Kidney epithelial cell (primary cell): ENCODE data around the gene RASA2. TPM values are rescaled to one million over a fixed set of nuclear protein-coding genes. Genes with fewer than 3 reads are reported as not detected.
"Not testable (repeated sequence)": the region's sequence is repeated elsewhere in the genome, so short reads cannot be mapped to it uniquely, and the experiment has no call there.

Experiments used
- DNase-seq: peaks from one replicate; pipeline ENCODE4 v3.0.0-alpha.2; 2010; ENCODE audit warnings: low read depth
- H3K27me3 ChIP-seq: 2 replicates; pipeline ENCODE4 v1.6.0; 2011; ENCODE audit warnings: low read length; ENCODE audit not compliant: control insufficient read depth, insufficient read depth
- H3K36me3 ChIP-seq: 2 replicates; pipeline ENCODE4 v1.5.1; 2011; ENCODE audit warnings: low read length; ENCODE audit not compliant: control insufficient read depth, insufficient read depth
- H3K4me3 ChIP-seq: 2 replicates; pipeline ENCODE4 v1.5.1; 2011; ENCODE audit warnings: low read depth, mild to moderate bottlenecking, control low read depth, low read length
- CTCF ChIP-seq: IDR thresholded peaks from 2 replicates; pipeline ENCODE4 v1.5.1; 2011; ENCODE audit warnings: mild to moderate bottlenecking, moderate library complexity, low read length, control low read depth, inconsistent platforms; ENCODE audit not compliant: insufficient read depth, poor library complexity, severe bottlenecking
- total RNA-seq: library from RNA; depleted of rRNA; stranded (reverse); fragments of >200 nt; gene quantifications from 2 replicates; pipeline ENCODE4 v1.2.3, GENCODE V29; 2015

Gene RASA2
- total RNA-seq, 1 donor from 2014 or later = 16.8 TPM

- Histone ChIP-seq H3K4me3 (no peak overlapping the region), H3K27me3 (no peaks in the 10 kb centered on the region), H3K36me3 (peaks cover 2% of the 10 kb centered on the region)
- no peak for TF ChIP-seq CTCF
- DNase-seq = no peak
Observed at GRCh38 chr3:141491081-141491480, 4.3 kb downstream of the RASA2 start.

DNA sequence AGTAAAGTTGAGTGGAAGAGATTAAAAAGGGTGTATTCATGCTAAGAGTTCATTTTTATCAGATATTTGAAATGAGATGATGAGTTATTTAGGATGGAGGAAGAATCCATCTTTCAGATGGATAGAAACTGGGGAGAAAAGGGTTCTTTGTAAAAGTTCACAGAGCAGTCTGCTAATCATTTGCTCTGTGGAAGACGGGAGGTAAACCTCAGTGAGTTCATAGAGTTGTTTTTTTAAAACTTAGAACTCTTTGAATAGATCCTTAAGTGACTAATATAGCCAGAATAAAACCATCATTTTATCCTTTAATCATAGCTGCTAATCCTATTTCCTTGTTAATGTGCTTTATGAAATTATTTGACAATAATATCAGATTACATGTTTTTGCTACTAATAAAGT, 5.1 kb downstream of the RASA2 start:
- Histone ChIP-seq H3K27me3 (no peaks in the 10 kb centered on the region), H3K36me3 (peaks cover 2% of the 10 kb centered on the region)
- TF ChIP-seq CTCF = no peak

DNA sequence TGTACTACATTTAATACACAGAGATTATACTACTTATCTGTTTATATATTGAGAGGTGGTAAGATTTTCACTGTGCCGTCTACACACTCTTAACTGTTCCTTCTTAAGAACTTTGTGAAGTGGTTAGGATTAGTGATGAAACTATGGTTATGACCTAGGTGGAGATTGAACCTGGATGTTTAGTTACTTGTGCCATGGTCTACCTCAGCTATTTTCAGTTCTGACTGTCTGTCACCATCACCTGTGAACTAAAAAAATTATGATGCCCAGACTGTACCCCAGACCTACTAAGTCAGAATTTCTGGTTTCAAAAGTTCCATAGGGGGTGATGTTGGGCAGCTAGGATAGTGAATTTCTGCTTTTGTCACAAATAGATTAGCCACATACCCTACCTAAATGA, 6.4 kb downstream of the RASA2 start:
- no peaks in the 10 kb centered on the region for H3K27me3 ChIP-seq
- H3K4me3 ChIP-seq = no peak overlapping the region
- no peak for TF ChIP-seq CTCF
- no peak for DNase-seq
- peaks cover 2% of the 10 kb centered on the region for H3K36me3 ChIP-seq

More for the DNA sequence above, 5.1 kb downstream of the RASA2 start:
- H3K4me3 ChIP-seq = no peak overlapping the region
- no peak for DNase-seq

GRCh38 chr3:141497589-141497988, 10.8 kb downstream of the RASA2 start:
- not testable (repeated sequence) for H3K4me3 ChIP-seq, H3K27me3 ChIP-seq

GRCh38 chr3:141498598-141499223, 11.9 kb downstream of the RASA2 start:
- no peaks in the 10 kb centered on the region for H3K36me3 ChIP-seq
- DNase-seq = no peak
- no peaks in the 10 kb centered on the region for H3K27me3 ChIP-seq
- TF ChIP-seq CTCF = no peak
- no peak overlapping the region for H3K4me3 ChIP-seq

More at GRCh38 chr3:141497589-141497988, 10.8 kb downstream of the RASA2 start:
- H3K36me3 ChIP-seq, DNase-seq: not testable (repeated sequence)

DNA sequence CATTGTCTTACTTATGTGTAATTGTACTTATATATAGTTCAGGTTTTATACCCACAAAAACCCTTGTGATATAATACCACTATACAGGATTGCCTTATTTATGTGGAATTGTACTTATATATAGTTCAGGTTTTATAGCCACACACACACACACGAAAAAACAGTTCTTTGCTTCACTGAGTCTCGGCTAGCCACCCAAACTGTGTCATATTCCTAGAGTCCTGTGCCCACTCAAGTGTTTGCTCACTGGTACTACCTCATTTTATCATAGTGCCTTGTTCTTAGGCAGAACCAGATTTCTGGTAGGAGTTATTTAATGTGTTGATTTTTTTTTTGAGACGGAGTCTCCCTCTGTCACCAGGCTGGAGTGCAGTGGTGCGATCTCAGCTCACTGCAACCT, 12.5 kb downstream of the RASA2 start:
- no peaks in the 10 kb centered on the region for H3K36me3 ChIP-seq
- no peak overlapping the region for H3K4me3 ChIP-seq
- no peak for TF ChIP-seq CTCF
- H3K27me3 ChIP-seq = no peaks in the 10 kb centered on the region
- DNase-seq = no peak
